Pulmonary artery endothelial cell (primary cell): Measurements from ENCODE around the gene SLC6A8. TPM values are rescaled to one million over a fixed set of nuclear protein-coding genes. Genes with fewer than 3 reads are reported as not detected.
"Not testable (repeated sequence)": the region's sequence is repeated elsewhere in the genome, so short reads cannot be mapped to it uniquely, and the experiment has no call there.

ENCODE experiments used
- DNase-seq: peaks from one replicate; pipeline ENCODE4 v3.0.0-alpha.2; 2011; ENCODE audit warnings: low read depth, low spot score
- total RNA-seq: library from RNA; depleted of rRNA; stranded (reverse); fragments of >200 nt; gene quantifications from 2 replicates; pipeline ENCODE4 v1.2.3, GENCODE V29; 2014

Gene SLC6A8
- total RNA-seq, 1 donor from 2014 or later: 15.9 TPM

DNA sequence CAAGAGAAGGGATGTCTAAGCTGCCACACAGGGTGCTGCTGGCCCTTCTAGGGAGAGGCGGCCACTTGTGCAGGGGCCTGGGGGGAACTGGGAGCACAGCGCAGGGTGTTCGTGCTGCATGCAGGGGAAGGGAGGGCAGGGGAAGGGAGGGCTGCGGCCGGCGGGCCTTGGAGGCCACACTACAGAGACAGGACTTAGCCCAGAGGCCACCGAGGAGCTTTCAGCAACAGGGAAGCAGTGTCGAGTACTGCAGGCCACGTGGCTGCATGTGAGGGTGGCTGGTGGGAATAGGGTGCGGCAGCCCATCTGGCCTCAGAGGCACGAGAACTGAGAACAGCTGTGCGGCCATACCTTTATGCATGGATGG is 57.3 kb downstream of the SLC6A8 start:
- not testable (repeated sequence) for DNase-seq

Other genes starting within 250 kb of the SLC6A8 start
- gene TREX2, start 241.9 kb upstream of the SLC6A8 start, total RNA-seq: 0.73 and 1.0 TPM in 2 replicates
- 25.3 and 32.1 TPM in 2 replicates for gene HAUS7, start 217.3 kb upstream of the SLC6A8 start, total RNA-seq
- 22.9 and 35.6 TPM in 2 replicates for gene BGN, start 192.9 kb upstream of the SLC6A8 start, total RNA-seq
- gene ATP2B3, start 170.3 kb upstream of the SLC6A8 start, total RNA-seq: 0.11 TPM in 1 of 2 replicates, not detected in the other
- gene CCNQ, start 88.8 kb upstream of the SLC6A8 start, total RNA-seq: 40.4 and 49.2 TPM in 2 replicates
- gene DUSP9, start 40.7 kb upstream of the SLC6A8 start, total RNA-seq: 0.04 and 0.26 TPM in 2 replicates
- not detected in 2 replicates for gene PNCK, start 14.1 kb upstream of the SLC6A8 start, total RNA-seq
- 304 and 323 TPM in 2 replicates for gene BCAP31, start 36.5 kb downstream of the SLC6A8 start, total RNA-seq
- gene ABCD1, start 36.9 kb downstream of the SLC6A8 start, total RNA-seq: 9.5 and 9.6 TPM in 2 replicates
- gene PLXNB3, start 76.3 kb downstream of the SLC6A8 start, total RNA-seq: 3.9 and 5.5 TPM in 2 replicates
- gene SRPK3, start 93.1 kb downstream of the SLC6A8 start, total RNA-seq: under 0.01 and 0.07 TPM in 2 replicates
- 41.1 and 58.8 TPM in 2 replicates for gene IDH3G, start 106.4 kb downstream of the SLC6A8 start, total RNA-seq
- gene SSR4, start 106.7 kb downstream of the SLC6A8 start, total RNA-seq: 86.6 and 152 TPM in 2 replicates
- 0.20 and 0.25 TPM in 2 replicates for gene PDZD4, start 142.6 kb downstream of the SLC6A8 start, total RNA-seq
- gene L1CAM, start 198.2 kb downstream of the SLC6A8 start, total RNA-seq: 0.11 and 0.13 TPM in 2 replicates
- gene AVPR2, start 216.7 kb downstream of the SLC6A8 start, total RNA-seq: 0.07 TPM in 1 of 2 replicates, not detected in the other
- 26.5 and 37.0 TPM in 2 replicates for gene ARHGAP4, start 238.3 kb downstream of the SLC6A8 start, total RNA-seq
- gene NAA10, start 247.1 kb downstream of the SLC6A8 start, total RNA-seq: 97.3 and 113 TPM in 2 replicates